ENCODE data around the gene DRD3.

DRD3 gene

DNA sequence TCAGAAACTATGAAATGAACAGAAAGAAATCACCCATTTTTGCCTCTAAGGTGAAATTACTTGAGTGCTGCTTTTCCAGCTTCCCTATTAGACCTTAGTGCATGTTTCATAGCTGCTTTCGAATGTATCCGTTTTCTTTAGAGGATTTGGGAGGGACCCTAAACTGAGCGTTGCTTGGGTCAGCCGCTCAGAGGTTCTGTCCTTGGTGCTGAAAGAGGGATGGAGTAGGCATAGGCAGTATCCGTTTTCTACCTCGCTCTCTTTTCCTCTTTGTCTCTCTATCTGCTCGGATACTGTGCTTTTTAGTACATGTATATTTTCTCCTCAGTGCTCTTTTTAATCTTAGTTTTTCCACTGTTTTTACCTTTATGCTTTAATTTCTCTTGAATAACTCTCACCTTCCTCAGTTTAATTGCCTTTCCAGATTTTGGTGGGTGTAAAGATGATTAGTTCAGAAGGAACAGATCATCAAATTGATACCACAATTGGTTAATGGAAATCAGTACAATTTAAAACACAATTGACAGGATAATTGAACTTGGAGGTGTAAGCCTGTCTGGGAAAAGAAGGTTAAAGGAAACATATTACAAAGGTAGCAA lies at the start of gene DRD3:
TSS of gene DRD3 (minus strand) at position 283 of the 599 bp plus-strand sequence. CDS start 7,060 bp downstream, outside the sequence.
- TF ChIP-seq ZNF274 (IDR thresholded peaks at IDR 0.05; ENCODE audit: low read depth, low read length), result no peak
- no peak within 1 kb of the TSS for H3K4me3 ChIP-seq (ENCODE audit: low read length)

DNA sequence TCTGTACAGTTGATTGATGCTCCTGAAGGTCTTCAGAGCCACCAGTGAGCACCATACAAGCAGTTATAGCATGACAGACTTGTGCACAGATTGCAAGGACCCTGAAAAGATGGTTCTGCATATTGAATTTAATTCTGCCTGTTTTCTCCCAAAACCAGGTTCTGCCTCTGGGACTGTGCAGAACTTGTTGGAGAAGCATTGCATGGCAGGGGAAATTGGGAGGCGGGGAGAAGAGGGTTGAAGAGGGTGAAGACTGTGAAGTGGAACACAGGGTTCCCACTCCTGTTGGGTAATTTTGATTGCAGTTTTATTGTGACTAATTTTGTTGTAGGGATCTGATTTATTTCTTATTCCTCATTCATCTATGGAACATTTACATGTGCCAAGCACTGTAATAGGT lies 48.2 kb upstream of the DRD3 start:
- no peak overlapping the region for H3K4me3 ChIP-seq (ENCODE audit: low read length)
- no peak for TF ChIP-seq ZNF274 (IDR thresholded peaks at IDR 0.05; ENCODE audit: low read depth, low read length)

DNA sequence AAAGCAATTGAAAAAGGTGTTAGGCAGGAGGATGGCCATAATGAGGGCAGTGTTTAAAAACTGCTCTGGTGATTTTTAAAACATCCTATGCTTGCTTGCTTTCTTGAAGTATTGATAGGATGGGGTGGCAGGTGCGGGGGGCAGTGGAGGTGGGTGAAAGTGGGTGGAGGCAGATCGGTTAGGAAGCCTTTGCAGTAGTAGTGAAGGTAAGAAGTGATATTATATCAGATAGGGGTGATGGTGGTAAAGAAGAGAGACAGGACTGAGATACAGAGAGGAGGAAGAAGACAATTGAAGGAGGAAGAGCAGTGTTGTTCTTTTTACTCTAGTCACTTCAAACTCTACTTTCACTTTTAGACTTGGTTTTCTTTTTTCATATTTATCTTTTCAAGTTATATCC lies 47.5 kb upstream of the DRD3 start:
- no peak overlapping the region for H3K4me3 ChIP-seq (ENCODE audit: low read length)
- no peak for TF ChIP-seq ZNF274 (IDR thresholded peaks at IDR 0.05; ENCODE audit: low read depth, low read length)

DNA sequence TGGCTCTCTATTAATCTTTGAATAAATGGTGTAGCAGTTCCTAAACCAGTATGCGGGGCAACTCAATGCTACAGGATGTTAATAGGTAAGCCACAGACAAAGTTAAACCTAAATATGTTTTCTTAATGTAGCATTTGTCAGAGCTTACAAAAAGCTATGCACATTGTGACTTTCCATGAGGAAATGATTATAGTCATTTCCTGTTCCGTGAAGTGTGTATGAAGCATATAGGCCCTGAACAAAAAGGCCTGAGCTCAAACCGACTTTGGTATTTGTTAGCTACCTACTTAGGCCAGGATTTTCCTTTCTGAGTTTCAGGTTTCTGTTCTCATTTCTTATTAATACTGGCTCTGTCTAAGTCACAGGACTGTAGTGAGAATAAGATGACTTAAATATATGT lies 44.3 kb upstream of the DRD3 start:
- H3K4me3 ChIP-seq (ENCODE audit: low read length), result no peak overlapping the region
- no peak for TF ChIP-seq ZNF274 (IDR thresholded peaks at IDR 0.05; ENCODE audit: low read depth, low read length)

DNA sequence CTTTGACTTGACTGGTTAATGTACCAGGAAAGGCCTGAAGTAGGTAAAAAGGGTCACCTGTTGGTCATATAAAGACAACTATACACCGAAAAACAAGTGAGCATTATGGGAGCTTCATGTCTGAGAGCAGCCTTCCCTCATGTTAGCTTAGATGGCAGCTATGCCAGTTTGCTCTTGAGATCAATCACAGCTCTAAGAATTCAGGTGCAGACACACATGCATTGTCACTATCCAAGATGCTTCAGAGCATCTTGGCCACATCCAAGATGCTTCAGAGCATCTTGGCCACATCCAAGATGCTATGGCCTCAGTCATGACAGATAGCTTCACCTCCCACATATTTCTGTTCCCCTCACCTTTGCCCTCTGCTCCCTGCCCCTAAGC lies 43.0 kb upstream of the DRD3 start:
- no peak for TF ChIP-seq ZNF274 (IDR thresholded peaks at IDR 0.05; ENCODE audit: low read depth, low read length)

DNA sequence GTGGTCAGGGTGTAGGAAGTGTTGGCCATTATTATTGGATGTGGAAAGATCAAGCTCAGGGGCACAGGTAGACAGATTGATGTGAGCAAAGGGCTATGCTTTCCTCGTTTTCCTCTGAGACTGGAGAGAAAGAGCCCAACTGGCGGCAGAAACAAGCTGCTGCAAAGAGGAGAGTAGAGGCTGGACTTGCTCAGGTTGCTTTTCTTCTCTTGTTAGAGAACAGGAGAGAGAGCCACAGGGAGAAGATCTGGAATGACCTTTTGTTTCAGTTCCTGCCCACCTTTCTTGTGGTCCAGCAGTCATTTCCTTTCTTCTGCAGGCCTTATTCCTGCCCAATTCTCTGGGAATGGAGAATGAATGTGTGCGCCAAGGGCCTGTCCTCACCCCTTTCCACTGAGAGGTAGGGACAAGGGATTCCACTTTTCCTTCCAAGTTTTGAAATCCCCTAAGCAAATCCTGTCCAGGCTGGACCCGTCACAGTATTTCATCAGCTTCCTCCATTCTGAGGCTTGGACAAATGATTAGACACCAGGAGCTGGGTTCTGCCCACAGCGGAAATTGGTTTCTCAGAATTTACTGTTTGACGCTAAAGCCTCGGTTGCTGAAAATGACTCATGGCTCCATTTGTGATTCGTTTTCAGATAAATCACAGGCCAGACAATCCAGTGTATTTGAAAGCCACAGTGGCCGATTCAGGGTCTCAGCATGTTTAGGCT lies 42.5 kb upstream of the DRD3 start:
- no peak overlapping the region for H3K4me3 ChIP-seq (ENCODE audit: low read length)
- TF ChIP-seq ZNF274 (IDR thresholded peaks at IDR 0.05; ENCODE audit: low read depth, low read length), result no peak

More for the DNA sequence above, 43.0 kb upstream of the DRD3 start:
- H3K4me3 ChIP-seq (ENCODE audit: low read length), result no peak overlapping the region

DNA sequence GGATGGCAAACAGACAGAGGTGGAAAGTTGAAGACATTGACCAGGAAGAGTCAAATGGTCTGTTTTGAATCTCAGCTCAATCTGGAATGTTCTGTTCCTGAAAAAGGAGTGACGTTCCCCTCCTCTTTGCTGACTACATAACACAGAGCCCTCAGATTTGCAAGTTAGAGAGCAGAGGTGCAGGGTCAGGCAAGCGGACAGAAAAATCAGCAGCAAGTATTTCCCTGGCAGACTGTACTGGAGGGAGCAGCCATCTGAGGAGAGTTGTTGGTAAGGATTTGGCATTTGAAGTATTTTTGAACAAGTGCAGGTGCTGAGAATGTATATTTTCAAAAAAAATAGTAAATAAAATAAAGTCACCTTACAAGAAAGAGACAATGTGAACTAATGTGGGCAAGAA lies 40.9 kb upstream of the DRD3 start:
- no peak for TF ChIP-seq ZNF274 (IDR thresholded peaks at IDR 0.05; ENCODE audit: low read depth, low read length)
- no peak overlapping the region for H3K4me3 ChIP-seq (ENCODE audit: low read length)

DNA sequence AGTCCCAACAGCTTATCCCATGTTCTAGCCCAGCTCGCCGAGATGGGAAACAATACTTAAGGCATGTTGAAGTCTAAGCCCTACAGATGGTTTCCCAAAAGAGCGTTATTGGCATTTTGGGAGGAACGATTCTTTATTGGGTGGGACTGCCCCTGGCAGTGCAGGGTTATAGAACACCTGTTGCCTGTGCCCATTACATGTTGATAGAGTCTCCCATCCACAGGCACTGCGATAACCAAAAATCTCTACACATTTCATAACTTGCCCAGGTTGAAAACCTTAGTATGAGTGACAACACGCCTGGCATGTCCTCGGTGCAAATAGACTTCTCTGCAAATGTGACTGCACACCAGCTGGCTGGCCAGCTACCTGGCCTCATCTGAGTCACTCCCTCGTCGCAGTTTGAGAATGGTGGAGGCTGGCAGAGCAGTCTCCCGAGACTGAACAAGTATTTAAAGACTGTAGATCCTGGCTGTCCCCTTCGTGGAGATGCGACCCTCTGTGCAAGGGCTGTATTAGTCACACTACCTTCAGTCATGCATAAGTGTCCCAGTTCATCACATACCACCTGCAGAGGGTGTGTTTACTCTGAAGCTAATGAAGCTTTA lies 39.8 kb upstream of the DRD3 start:
- H3K4me3 ChIP-seq (ENCODE audit: low read length), result no peak overlapping the region
- no peak for TF ChIP-seq ZNF274 (IDR thresholded peaks at IDR 0.05; ENCODE audit: low read depth, low read length)

DNA sequence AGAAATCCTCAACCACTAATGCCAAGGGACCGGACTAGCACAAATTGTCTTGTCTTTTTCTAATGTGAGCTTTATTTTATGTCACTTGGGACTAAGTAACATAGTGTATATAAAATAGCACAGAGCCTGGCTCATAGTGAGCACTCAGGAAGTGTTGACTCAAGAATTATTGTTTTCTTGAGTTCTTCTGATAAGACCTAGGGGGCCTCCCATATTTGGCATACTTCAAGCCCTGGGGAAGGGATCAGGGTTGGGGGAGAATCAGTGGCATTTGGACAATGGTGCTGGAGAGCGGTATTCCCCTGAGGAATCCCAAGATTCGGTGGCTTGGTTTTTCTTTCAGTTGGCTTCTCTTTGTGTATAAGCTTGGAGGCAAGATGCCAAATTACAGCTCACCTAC lies 39.2 kb upstream of the DRD3 start:
- H3K4me3 ChIP-seq (ENCODE audit: low read length), result no peak overlapping the region
- no peak for TF ChIP-seq ZNF274 (IDR thresholded peaks at IDR 0.05; ENCODE audit: low read depth, low read length)

DNA sequence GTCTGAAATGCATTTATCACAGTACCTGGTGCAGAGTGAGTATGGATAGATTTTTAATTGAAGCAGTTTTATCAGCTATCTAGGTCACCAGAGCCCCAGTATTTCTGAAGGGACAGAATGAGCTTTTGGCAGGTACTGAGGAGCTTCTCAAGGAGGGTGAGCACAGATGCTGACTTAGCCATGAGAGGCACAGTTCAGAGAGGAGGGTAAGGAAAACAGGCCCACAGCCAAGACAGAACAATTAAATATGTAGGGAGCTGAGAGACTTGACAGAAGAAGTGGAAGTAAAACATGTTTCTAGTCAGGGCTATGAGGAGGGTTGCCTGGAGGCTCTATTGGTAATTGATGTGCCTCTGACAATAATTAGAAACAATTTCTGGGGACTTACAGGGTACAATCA lies 38.4 kb upstream of the DRD3 start:
- no peak overlapping the region for H3K4me3 ChIP-seq (ENCODE audit: low read length)
- TF ChIP-seq ZNF274 (IDR thresholded peaks at IDR 0.05; ENCODE audit: low read depth, low read length), result no peak

DNA sequence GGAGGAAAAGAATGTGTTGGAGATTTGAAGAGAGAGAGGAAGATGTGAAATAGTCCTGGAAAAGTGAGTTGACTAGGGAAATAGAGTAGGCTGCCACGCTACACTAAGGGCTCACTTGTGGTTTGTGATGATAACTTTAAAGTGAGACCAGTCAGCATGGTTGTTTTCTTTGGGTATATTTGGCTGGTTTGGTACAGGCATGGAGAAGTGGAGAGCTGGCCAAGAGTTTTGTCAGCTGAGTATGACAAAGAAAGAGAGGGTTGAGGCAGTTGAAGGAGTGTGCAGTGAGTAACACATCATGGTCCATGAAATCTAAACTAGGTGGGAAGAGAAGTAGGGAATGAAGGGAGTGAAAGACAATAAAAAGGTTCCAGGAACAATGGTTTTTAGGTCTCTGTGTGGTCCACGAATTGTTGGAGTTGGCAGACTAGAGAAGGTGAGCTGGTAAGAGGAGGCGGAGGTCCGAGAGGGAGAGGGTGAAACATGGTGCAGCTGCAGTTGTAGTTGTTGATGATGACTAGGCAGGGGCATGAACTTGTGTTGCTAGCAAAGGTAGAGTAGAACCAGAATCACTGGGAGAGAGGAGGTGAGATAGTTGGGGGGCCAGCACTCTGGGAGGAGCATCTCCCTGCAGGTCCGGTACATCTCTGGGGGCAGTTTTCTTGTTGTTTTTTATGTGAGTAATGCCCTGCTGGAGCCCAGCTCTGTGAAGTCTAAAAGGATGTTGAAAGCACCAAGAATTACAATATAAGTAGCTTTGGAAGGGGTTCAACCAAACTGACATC lies 37.5 kb upstream of the DRD3 start:
- H3K4me3 ChIP-seq (ENCODE audit: low read length), result no peak overlapping the region
- no peak for TF ChIP-seq ZNF274 (IDR thresholded peaks at IDR 0.05; ENCODE audit: low read depth, low read length)

DNA sequence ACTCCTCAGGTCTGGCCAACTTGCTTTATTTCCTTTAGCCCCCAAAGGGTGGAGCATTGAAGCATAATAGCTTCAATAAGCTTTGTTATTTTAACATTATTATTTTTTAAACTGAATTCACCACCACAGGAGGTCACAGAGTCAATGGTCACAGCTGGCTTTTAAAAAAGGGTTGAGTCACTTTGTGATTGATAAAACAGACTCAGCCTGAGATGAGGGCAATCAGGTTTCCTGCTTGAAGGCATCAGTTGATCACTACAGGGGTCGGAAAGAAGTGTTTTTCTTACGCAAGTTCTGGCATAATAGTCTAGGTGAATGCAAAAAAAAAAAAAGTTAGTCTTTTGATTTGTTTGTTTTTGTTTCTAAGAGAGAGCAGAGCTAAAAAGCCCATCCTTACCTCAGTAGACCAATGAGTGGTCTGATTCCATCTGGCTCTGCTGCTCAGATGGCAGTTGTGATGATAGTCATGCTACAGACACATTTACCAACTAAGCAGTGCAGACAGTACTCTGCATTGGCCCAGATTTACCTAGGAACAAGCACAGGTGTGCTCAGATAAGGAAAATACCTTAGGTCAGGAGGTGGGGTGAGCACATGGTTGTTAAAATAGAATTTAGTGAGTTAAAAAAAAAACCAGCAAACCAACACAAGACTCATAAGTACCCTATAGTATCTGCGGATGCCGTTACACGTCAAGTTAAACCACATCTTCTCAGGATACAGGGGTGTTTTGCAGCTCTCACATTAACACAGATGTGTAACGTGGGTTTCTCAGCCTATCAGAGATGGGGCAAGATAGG lies 35.9 kb upstream of the DRD3 start:
- H3K4me3 ChIP-seq (ENCODE audit: low read length), result peak overlapping the region; percentile 63; the same call in 1 of the 2 replicates
- no peak for TF ChIP-seq ZNF274 (IDR thresholded peaks at IDR 0.05; ENCODE audit: low read depth, low read length)

DNA sequence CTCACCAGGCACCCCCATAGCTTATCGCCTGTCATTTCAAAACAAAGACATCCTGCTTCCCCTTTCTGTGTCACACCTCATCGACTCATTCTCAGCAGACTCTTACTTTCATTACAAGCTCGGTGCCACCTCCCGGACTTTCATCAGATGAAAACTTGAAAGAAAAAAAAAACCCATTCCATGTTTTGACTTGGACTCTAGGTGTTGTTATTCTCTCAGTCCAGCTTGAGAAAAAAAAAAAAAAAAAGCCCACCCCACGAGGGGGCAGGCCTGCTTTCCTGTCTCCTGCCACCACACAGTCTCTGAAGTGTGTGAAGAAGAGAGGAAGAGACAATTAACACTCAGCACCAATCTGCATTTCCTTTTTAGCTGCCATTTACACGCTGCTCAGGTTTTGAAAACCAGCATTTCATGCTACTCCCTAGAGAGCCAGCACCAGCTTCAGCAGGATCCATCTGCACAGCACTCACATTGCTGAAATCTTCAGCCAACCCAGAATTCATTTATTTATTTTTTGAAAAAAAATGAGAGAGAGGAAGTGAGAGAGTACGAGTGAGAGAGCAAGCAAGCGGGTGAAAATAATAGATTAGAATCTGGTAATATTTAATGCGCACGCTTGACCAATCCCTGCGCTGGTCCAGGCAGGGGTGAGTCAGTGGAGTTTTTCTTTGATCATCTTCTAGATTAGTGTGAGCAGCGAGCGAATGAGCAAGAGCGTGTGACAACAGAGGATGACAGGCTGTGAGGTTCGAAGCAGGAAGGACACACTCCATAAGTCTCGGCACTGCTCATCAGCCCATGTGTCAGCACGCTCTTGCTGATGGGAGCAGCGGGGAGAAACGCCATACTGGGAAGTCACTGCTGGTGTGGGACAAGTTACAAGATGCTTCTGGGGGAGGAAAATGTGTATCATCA lies 35.0 kb upstream of the DRD3 start:
- TF ChIP-seq ZNF274 (IDR thresholded peaks at IDR 0.05; ENCODE audit: low read depth, low read length), result no peak
- peak overlapping the region; percentile 63; the same call in 1 of the 2 replicates for H3K4me3 ChIP-seq (ENCODE audit: low read length)
